GM19193 (cell line): ENCODE data around the gene NSFL1C.

Source experiments
- POLR2A ChIP-seq: IDR thresholded peaks from 4 replicates; pipeline ENCODE4 v1.6.1; 2011; ENCODE audit not compliant: insufficient read depth, insufficient read length; ENCODE audit errors: extremely low read depth

The NSFL1C gene

GRCh38 chr20:1448081-1448620 is 18.5 kb downstream of the NSFL1C start:
- TF ChIP-seq POLR2A, result no peak

GRCh38 chr20:1446536-1446935 is 20.1 kb downstream of the NSFL1C start:
- TF ChIP-seq POLR2A, result no peak

- no peak for TF ChIP-seq POLR2A
Measured at GRCh38 chr20:1443085-1443484, 23.6 kb downstream of the NSFL1C start.

- no peak for TF ChIP-seq POLR2A
Measured at GRCh38 chr20:1442304-1442703, 24.3 kb downstream of the NSFL1C start.

- TF ChIP-seq POLR2A, result no peak
Measured at GRCh38 chr20:1441133-1441532, 25.5 kb downstream of the NSFL1C start.

GRCh38 chr20:1440024-1440423 is 26.6 kb downstream of the NSFL1C start:
- TF ChIP-seq POLR2A, result no peak

- TF ChIP-seq POLR2A, result no peak
Measured at GRCh38 chr20:1438361-1438760, 28.3 kb downstream of the NSFL1C start.

- no peak for TF ChIP-seq POLR2A
Measured at GRCh38 chr20:1437235-1437904, 29.3 kb downstream of the NSFL1C start.

GRCh38 chr20:1436263-1436662 is 30.4 kb downstream of the NSFL1C start:
- TF ChIP-seq POLR2A, result no peak

- TF ChIP-seq POLR2A, result no peak
Measured at GRCh38 chr20:1435337-1435699, 31.3 kb downstream of the NSFL1C start.

GRCh38 chr20:1434571-1435336 is 31.9 kb downstream of the NSFL1C start:
- TF ChIP-seq POLR2A, result no peak

- TF ChIP-seq POLR2A, result no peak
Measured at GRCh38 chr20:1431158-1431557, 35.5 kb downstream of the NSFL1C start.

- no peak for TF ChIP-seq POLR2A
Measured at GRCh38 chr20:1430004-1430451, 36.6 kb downstream of the NSFL1C start.

GRCh38 chr20:1429143-1429728 is 37.4 kb downstream of the NSFL1C start:
- no peak for TF ChIP-seq POLR2A

GRCh38 chr20:1427457-1428054 is 39.1 kb downstream of the NSFL1C start:
- TF ChIP-seq POLR2A, result no peak
